ENCODE results near the gene CHRNB1.
A peak's percentile ranks its signal among the peaks of the same experiment; 100 is the strongest.

Gene CHRNB1

DNA sequence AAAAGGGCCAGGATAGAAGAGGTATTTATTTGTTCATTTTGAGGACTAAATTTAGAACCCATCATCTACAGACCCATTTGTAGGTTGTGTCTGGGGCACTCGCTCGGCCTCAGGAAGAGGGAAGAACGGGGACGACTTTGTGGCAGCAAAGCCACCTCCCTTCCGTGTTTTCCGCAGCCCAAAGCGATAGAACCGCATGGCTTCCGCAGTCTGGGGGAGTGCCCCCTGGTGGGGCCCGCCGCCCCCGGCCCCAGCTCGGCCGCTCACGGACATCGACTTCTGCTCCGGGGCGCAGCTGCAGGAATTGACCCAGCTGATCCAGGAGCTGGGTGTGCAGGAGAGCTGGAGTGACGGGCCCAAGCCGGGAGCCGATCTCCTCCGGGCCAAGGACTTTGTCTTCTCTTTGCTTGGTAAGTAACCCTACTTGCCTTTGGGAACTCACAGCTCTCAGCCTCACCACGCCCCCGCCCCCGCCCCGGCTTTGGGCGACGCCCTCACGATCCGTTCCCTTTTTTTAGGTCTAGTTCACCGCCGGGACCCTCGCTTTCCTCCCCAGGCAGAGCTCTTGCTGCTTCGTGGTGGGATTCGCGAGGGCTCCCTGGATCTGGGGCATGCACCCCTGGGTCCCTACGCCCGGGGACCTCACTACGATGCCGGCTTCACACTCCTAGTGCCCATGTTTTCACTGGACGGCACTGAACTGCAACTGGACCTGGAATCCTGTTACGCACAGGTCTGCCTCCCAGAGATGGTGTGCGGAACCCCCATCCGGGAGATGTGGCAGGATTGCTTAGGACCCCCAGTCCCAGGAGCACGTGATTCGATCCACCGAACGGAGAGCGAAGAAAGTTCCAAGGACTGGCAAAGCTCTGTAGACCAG is 8.9 kb upstream of the CHRNB1 start:
- TF ChIP-seq CTCF (IDR thresholded peaks at IDR 0.05; ENCODE audit: low read depth, low read length, missing control alignments): no peak
- in situ Hi-C loops (cut with HindIII; ENCODE audit: low sequenced_read_pairs): no loop called here
- DNase-seq (ENCODE audit: low read depth): no peak
- peak overlapping the region; percentile 39 for H3K4me3 ChIP-seq (ENCODE audit: low read depth, low read length)

DNA sequence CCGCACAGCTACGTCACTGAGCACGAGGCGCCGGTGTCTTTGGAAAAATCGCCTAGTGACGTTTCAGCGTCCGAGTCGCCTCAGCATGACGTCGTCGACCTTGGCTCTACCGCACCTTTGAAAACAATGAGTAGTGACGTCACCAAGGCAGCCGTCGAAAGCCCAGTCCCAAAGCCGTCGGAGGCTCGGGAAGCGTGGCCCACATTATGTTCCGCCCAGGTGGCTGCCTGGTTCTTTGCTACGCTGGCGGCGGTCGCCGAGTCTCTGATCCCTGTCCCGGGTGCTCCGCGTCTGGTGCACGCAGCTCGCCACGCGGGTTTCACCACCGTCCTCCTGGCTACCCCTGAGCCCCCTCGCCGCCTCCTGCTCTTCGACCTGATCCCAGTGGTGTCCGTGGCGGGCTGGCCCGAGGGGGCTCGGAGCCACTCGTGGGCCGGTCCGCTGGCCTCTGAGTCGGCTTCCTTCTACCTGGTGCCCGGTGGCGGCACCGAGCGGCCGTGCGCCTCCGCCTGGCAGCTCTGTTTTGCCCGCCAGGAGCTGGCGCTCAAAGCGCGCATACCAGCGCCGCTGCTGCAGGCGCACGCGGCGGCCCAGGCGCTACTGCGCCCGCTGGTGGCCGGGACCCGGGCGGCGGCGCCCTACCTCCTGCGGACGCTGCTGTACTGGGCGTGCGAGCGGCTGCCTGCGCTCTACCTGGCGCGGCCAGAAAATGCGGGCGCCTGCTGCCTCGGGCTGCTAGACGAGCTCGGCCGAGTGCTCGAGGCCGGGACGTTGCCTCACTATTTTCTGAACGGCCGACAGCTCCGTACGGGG is 8.1 kb upstream of the CHRNB1 start:
- peak; percentile 23 for DNase-seq (ENCODE audit: low read depth)
- in situ Hi-C loops (cut with HindIII; ENCODE audit: low sequenced_read_pairs): no loop called here
- TF ChIP-seq CTCF (IDR thresholded peaks at IDR 0.05; ENCODE audit: low read depth, low read length, missing control alignments): peak; percentile 66
- peak overlapping the region; percentile 19 for H3K4me3 ChIP-seq (ENCODE audit: low read depth, low read length)

DNA sequence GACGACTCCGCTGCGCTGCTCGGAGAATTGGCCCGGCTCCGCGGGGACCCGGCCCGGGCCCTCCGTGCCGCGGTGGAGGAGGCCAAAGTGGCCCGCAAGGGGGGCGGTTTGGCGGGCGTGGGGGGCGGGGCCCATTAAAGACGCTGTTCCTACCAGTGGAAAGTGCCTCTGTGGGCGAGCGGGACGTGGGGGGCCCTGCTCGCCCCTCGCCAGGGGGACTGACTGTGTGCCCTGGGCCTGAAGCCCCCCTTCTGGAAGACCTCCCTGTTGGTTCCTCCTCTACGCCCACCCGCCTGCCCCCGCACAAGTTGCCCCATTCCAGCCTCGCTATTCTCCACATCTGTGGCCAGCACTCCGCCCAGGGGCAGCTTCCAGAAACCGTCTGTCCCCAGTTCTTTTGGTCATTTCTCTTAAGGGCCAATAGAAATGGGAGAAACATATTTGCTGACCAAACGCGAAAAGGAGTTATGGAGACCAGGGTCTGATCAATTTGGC is 7.4 kb upstream of the CHRNB1 start:
- peak overlapping the region; percentile 19 for H3K4me3 ChIP-seq (ENCODE audit: low read depth, low read length)
- DNase-seq (ENCODE audit: low read depth): no peak
- in situ Hi-C loops (cut with HindIII; ENCODE audit: low sequenced_read_pairs): no loop called here
- no peak for TF ChIP-seq CTCF (IDR thresholded peaks at IDR 0.05; ENCODE audit: low read depth, low read length, missing control alignments)

- peak overlapping the region; percentile 22 for H3K4me3 ChIP-seq (ENCODE audit: low read depth, low read length)
- in situ Hi-C loops (cut with HindIII; ENCODE audit: low sequenced_read_pairs): no loop called here
- no peak for TF ChIP-seq CTCF (IDR thresholded peaks at IDR 0.05; ENCODE audit: low read depth, low read length, missing control alignments)
- no peak for DNase-seq (ENCODE audit: low read depth)
These were observed 6.8 kb upstream of the CHRNB1 start for GRCh38 chr17:7437950-7438614.

DNA sequence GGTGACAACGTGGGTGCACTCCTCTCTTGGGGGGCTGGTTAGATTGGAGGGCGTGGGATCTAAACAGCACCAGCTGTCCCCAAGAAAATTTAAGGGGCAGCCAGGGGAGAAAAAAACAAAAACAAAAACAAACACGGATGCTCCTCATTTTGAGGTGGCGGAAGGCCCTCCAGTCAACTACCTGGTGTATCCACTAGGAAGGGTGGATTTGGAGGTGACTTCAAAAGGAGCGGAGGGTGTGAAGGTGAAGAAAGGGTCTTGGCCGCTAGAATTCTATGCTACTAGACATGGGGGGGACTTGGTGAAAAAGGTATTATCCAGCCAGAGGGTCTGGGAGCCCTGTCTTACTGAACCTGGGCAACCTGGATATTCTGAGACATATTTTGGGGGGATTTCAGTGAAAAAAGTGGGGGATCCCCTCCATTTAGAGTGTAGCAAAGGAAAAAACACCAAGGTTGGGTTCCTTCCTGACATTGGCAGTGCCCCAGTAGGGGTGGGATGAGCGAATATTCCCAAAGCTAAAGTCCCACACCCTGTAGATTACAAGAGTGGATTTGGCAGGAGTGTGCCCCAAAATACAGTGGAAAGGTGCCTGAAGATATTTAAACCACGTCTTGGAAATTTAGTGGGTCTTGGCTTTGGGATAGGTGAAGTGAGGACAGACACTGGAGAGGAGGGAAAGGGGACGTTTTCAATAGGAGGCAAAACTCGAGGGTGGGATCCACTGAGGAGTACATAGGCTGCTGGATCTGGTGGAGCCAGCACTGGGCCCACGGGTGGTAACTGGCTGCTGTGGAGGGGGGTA is 6.0 kb upstream of the CHRNB1 start:
- H3K4me3 ChIP-seq (ENCODE audit: low read depth, low read length): no peak overlapping the region
- in situ Hi-C loops (cut with HindIII; ENCODE audit: low sequenced_read_pairs): no loop called here
- TF ChIP-seq CTCF (IDR thresholded peaks at IDR 0.05; ENCODE audit: low read depth, low read length, missing control alignments): no peak
- DNase-seq (ENCODE audit: low read depth): no peak

All from astrocyte of the cerebellum (primary cell).